HCT116 (cell line): ENCODE results near the gene VASH1.

Experiments
- EZH2phosphoT487 ChIP-seq: fragments of 200-600 bp; IDR thresholded peaks from 2 replicates; pipeline ENCODE4 v1.6.1; 2018; ENCODE audit warnings: antibody characterized with exemption, borderline replicate concordance
- FOSL1 ChIP-seq: IDR thresholded peaks from 2 replicates; pipeline ENCODE4 v1.6.1; 2012; ENCODE audit warnings: low read depth
- POLR2A ChIP-seq: IDR thresholded peaks from 2 replicates; pipeline ENCODE4 v1.7.0; 2011; ENCODE audit warnings: borderline replicate concordance; ENCODE audit not compliant: insufficient read depth, insufficient read length; ENCODE audit errors: extremely low read depth
- POLR2AphosphoS5 ChIP-seq: IDR thresholded peaks from 2 replicates; pipeline ENCODE4 v1.6.1; 2011; ENCODE audit warnings: mild to moderate bottlenecking, low read depth, low read length, moderate library complexity
- RAD21 ChIP-seq: IDR thresholded peaks from 2 replicates; pipeline ENCODE4 v1.6.1; 2012; ENCODE audit warnings: low read depth, mild to moderate bottlenecking
- SIN3A ChIP-seq: IDR thresholded peaks from 2 replicates; pipeline ENCODE4 v1.6.1; 2012; ENCODE audit warnings: low read depth
- SP1 ChIP-seq: IDR thresholded peaks from 2 replicates; pipeline ENCODE4 v1.6.1; 2012; ENCODE audit warnings: low read depth
- ZFX ChIP-seq: fragments of 450-650 bp; IDR thresholded peaks from 2 replicates; pipeline ENCODE4 v1.6.1; 2017
- TF ChIP-seq, protein P1 (sequence below), 3 experiments: fragments of 200-600 bp in 1 of 3; sonication (generic) in 1 of 3; IDR thresholded peaks in 2 of 3; conservative IDR thresholded peaks in 1 of 3; 2 replicates each; pipeline ENCODE4 v1.5.1; 2012 to 2017; ENCODE audit warnings: low read depth in 2 of 3, low read length in 2 of 3, antibody characterized with exemption in 1 of 3, borderline replicate concordance in 1 of 3, control low read depth in 1 of 3, mild to moderate bottlenecking in 1 of 3, mixed read lengths in 1 of 3, mixed run types in 1 of 3, moderate library complexity in 1 of 3; ENCODE audit not compliant: insufficient read depth in 1 of 3

DNA sequence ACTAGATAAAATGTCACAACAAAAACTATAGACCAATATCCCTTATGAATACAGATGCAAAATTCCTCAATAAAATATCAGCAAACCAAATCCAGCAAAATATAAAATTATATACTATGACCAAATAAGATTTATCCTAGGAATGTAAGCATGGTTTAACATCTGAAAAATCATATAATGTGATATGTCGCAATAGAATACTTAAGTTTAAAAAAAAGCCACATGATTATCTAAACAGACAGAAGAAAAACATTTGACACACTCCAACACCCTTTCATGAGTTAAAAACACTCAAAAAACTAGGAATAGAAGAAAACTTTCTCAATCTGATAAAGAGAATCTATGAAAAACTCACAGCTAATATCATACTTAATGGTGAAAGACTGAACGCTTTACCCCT is 31.2 kb downstream of the VASH1 start:
- TF ChIP-seq, protein P1, sequence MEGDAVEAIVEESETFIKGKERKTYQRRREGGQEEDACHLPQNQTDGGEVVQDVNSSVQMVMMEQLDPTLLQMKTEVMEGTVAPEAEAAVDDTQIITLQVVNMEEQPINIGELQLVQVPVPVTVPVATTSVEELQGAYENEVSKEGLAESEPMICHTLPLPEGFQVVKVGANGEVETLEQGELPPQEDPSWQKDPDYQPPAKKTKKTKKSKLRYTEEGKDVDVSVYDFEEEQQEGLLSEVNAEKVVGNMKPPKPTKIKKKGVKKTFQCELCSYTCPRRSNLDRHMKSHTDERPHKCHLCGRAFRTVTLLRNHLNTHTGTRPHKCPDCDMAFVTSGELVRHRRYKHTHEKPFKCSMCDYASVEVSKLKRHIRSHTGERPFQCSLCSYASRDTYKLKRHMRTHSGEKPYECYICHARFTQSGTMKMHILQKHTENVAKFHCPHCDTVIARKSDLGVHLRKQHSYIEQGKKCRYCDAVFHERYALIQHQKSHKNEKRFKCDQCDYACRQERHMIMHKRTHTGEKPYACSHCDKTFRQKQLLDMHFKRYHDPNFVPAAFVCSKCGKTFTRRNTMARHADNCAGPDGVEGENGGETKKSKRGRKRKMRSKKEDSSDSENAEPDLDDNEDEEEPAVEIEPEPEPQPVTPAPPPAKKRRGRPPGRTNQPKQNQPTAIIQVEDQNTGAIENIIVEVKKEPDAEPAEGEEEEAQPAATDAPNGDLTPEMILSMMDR (IDR thresholded peaks at IDR 0.05 in 2 of 3, conservative IDR thresholded peaks at IDR 0.05 in 1 of 3; ENCODE audit: borderline replicate concordance in 1 of 3, insufficient read depth in 1 of 3, low read depth in 2 of 3, low read length in 2 of 3): no peak
- TF ChIP-seq POLR2A (no peak), SP1 (no peak), SIN3A (no peak), FOSL1 (no peak), EZH2phosphoT487 (no peak), RAD21 (no peak), POLR2AphosphoS5 (no peak), ZFX (no peak)
